HG03103 (cell line): ENCODE data around the gene AMBRA1.
"Not testable (repeated sequence)": the region's sequence is repeated elsewhere in the genome, so short reads cannot be mapped to it uniquely, and the experiment has no call there.

Source experiments
- ATAC-seq: cut with Tn5 transposase; IDR thresholded peaks from one replicate; pipeline ENCODE4 v1.9.1; 2021; ENCODE audit warnings: low read depth; ENCODE audit not compliant: unreplicated experiment

Gene AMBRA1

DNA sequence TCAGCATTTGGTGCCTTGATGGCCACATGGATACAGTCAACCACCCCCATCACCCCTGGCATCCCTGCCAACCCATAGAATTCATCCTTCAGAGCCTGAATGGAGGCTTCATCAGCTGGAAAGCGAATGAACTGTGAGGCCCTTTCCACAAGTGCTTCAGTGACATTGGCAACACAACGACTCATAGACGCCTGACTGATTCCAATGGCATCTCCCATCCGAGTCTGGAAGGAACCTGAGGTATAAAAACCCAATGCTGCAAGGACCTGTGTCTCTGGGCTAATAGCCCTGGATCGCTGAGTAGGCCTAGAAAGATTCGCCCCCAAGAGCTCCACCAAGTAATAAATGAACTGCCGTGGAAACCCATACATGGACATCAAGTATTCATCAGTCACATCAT lies 21.9 kb upstream of the AMBRA1 start:
- ATAC-seq: no peak

DNA sequence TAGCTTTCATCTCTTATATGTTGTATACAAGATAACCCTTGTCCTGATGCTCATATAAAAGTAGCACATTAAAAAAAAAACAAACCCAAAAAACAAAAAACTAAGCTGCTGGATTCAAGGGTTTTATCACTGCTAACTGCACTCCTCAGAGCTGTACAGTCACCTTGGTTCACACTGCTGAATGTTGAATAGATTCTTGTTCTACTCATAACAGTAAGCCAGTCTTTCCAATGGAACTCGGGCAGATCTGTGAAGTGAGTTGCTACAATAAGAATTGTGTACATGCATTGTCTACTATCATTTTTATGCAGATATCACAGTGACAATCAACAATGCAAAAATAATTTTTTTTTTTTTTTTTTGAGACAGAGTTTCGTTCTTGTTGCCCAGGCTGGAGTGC lies 18.5 kb upstream of the AMBRA1 start:
- ATAC-seq: no peak

DNA sequence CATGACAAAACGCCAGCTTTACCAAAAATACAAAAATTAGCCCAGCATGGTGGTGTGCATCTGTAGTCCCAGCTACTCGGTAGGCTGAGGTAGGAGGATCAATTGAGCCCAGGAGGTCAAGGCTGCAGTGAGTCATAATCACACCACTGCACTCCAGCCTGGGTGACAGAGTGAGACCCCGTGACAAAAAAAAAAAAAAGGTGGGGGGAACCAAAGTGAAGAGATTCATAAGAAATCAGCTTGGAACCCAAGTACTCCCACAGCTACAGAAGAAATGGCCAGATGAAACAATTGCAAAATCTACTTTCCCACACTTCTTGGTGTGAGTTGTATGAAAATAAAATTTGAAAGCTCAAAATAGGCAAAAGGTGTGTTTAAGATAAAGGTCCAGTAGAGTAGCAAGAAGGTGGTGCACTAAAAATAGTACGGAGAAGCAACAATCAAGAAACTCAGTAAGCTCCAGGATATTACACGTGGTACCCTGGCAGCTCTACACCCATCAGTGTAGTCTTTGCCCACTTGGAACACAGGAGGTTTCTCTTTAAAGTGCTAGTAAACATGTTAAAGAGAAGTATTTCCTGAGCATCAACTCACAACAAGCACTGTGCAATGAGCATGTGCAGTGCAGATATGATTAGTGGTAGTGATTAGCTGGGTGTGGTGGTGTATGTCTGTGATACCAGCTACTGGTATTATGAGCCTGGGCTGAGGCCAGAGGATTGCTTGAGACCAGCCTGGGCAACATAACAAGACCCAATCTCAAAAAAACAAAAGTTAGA lies 17.9 kb upstream of the AMBRA1 start:
- ATAC-seq: no peak

DNA sequence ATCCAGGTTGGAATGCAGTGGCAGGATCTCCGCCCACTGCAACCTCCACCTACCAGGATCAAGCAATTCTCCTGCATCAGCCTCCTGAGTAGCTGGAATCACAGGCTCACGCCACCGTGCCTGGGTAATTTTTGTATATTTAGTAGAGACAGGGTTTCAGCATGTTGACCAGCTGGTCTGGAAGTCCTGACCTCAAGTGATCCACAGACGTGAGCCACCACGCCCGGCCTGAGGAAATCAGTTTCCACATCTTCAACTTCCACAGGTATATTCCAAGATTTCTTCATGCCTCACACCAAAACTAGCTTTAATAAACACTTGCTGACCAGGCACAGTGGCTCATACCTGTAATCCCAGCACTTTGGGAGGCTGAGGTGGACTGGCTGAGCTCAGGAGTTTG lies 15.6 kb upstream of the AMBRA1 start:
- no peak for ATAC-seq

DNA sequence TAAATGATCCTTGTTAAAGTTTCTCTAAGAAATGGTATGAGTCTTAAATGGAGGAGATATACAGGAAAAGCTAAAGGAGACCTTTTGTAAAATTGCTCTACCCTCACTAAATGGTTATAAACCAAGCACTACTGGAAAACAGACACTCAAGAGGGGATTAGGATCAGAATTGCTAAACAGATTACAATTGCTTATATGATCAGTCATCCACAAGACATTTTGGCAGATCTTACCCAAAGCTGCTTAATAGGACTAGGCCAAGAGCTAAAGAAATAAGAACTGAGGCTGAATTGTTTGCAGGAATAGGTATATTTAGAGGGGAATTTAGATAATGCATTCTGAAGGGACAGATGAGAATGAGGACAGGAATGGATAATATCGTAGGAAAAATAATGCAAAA lies 13.7 kb upstream of the AMBRA1 start:
- ATAC-seq: no peak

DNA sequence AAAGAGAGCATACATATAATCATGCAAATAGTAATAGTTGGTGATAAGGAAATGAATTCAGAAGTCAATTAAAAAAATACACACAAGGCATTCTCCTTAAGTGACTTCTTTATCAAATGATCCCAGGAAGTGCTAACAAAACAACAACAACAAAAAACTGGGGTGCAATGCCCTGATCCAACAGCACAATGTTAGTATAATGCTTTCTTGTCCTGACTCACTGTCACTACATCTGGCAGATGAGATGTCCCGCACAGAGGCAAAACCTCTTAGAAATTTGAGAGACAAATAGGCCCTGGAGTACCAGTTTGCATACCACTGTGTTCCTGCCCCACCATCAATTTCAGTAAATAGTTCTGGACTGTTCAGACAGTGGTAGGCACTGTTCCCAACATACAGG lies 11.0 kb upstream of the AMBRA1 start:
- no peak for ATAC-seq

DNA sequence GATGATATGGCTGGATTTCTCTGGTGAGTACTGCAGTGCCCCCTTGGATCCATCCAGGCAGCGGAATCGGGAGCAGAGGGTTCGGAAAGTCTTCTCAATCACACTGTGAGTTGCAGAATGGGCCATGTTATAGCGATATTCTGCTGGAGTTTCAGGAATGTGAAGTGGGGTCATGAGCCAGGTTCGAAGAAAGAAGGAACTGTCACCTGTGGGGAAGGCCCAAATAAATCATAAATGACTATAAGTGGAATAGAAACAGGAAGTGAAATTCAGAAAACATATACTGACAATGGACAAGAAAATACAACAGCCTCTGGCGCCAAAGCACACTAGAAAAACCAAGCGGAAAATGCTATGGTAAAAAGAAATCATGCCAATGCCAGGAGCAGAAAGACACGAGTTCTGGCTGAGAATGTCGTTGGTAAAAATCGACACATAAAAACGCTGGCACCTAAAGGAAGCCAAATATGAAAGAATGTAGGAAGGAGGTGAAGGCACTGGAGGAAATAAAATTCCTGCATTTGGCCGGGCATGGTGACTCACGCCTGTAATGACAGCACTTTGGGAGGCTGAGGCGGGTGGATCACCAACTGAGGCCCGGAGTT lies 10.0 kb upstream of the AMBRA1 start:
- no peak for ATAC-seq

DNA sequence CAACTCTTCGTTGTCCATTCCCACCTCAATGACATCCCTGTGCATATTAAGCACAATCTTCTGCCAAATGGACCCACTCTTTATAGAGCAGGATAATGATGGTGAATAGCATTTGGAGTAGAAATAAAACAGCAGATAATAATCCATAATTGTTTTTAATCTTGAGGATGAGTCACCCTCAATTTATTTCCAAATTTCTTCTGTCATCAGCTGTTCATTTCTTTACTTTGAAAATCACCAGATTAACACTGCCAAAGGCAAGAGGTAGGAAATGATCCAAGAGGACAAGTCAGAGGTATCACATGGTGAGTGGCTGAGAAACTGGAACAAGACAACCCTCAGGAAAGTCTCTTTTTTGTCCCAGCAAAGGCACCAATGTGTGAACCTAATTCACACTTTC lies 7.3 kb upstream of the AMBRA1 start:
- no peak for ATAC-seq

DNA sequence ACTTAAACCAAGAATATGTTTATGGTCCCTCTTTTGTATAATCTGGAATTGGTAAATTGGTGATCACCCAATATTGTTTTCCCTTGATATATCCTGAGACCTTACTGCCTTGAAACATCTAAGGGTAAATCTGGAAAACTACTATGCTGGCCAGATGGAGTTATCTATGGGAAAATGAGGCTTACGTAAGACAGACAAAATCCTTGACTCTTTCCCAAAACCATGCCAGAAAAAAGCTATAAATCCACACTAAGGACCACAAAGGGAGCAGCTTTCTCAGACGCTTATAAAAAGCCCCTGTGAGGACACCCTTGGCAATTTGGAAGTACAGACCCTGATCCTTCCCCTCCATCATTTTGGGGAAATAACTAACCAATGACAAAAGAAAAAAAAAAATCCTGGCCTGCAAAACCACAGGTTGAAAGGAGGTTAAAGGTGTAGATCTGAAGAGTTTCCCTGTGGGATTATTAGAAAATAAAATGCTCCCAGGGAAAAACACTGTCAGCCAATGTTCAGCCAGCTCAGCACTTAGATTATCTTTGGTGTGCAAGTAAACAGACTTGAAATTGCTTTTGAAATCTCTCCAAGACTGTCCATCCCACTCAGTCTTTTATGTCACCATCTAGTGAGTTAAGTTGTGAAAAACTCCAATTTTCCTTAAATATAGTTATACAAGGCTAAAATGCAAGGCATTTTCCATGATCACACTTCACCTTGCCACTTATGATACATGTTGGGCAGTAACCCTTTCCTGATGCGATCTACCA lies 6.6 kb upstream of the AMBRA1 start:
- ATAC-seq: no peak

DNA sequence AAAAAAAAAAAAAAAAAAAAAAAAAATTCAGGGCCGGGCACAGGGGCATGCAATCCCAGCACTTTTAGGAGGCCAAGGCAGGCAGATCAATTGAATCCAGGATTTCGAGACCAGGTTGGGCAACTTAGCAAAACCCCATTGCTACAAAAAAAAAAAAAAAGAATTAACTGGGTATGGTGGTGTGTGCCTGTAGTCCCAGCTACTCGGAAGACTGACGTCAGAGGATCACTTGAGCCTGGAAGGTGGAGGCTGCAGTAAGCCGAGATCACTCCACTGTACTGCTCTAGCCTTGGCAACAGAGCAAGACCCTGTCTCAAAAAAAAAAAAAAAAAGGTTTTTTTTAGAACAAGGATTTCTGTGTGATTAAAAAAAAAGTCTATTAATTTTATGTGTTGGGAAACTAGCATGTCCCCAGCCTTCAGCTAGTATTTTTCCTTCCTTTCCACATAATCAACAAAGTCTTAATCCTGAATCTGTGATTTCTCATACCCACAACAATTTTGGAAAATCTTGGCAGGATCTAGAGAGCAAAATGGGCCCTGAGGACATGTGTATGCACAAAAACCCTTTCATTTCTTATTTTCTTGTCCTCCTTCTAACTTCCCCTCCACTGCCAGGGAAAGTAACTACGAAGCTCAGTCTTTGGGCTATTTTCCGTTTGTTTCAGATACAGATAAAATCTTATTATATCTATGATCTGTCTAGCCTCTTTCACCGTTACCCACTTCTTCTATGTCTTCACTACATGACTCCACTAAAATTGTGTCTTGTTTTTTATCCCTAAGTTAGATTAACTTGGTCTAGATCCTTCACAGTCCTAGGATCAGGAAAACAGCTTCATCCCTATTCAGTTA lies 5.7 kb upstream of the AMBRA1 start:
- no peak for ATAC-seq

DNA sequence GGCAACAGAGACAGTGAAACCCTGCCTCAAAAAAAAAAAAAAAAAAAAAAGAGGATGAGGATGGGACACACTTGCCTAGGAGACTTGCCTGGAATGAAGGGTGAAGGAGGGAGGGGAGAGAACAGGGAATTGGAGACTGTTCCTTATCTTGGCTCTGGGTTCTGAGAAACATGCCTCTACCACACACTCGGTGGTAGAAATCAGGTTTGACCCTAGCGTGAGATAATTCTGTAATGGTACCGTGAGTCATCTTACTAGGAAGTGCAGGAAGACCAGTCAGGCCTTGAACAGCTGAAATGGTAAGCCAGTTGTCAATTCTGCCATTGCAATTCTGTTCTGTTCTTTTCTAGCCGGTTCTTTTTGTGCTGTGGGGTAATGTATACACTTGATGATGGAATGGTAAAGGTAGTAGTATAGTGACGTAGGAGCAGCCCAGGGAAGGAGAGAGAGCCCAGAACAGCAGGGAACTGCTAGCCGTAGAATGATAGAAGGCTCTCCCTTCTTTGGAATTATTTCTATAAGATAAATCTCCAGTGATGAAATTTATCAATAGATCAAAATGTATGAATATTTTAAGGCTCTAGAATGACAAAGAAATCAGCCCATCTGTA lies 3.9 kb upstream of the AMBRA1 start:
- no peak for ATAC-seq

DNA sequence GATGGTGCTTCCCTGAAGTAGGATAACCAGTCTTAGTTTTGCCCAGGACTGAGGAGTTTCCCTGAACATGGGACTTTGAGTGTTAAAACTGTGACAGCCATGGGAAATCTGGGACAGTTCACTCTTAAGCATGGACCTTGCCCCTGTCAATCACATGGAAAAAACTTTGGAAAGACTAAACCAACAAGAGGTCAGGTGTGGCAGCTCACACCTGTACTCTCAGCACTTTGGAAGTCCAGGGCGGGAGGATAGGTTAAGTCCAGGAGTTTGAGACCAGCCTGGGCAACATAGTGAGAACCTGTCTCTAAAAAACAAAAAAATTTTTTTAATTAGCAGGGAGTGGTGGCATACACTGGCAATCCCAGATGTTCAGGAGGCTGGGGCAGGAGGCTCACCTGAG lies 3.3 kb upstream of the AMBRA1 start:
- no peak for ATAC-seq

DNA sequence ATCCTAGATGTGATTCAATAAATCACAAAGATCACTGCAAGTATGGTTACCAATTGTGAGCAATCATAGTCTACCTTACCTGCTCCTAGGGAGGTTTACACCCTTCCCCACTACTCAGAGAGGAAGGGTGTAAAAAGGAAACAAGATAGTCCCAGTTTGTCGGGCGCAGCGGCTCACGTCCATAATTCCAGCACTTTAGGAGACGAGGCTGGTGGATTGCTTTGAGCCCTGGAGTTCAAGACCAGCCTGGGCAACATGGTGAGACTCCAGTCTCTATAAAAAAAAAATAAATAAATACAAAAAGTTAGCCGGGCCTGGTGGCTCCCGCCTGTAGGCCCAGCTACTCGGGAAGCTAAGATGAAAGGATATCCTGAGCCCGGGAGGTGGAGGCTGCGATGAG lies 962 bp upstream of the AMBRA1 start:
- ATAC-seq: no peak

DNA sequence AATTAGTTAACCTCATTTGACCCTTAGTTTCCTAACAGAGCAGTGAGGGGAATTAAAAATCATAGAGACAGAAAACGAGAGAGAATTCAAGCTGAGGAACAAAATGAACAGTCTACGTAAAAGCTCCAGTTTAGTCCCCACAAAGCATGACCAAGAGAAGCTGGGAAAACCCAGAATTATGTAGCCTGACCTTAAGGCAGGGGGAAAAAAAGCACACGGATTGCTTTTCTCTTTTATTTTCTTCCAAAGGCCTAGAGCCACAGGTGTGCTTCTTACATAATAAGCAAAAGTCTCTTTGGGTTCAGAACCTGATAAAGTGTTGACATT lies 514 bp upstream of the AMBRA1 start:
- ATAC-seq: no peak

DNA sequence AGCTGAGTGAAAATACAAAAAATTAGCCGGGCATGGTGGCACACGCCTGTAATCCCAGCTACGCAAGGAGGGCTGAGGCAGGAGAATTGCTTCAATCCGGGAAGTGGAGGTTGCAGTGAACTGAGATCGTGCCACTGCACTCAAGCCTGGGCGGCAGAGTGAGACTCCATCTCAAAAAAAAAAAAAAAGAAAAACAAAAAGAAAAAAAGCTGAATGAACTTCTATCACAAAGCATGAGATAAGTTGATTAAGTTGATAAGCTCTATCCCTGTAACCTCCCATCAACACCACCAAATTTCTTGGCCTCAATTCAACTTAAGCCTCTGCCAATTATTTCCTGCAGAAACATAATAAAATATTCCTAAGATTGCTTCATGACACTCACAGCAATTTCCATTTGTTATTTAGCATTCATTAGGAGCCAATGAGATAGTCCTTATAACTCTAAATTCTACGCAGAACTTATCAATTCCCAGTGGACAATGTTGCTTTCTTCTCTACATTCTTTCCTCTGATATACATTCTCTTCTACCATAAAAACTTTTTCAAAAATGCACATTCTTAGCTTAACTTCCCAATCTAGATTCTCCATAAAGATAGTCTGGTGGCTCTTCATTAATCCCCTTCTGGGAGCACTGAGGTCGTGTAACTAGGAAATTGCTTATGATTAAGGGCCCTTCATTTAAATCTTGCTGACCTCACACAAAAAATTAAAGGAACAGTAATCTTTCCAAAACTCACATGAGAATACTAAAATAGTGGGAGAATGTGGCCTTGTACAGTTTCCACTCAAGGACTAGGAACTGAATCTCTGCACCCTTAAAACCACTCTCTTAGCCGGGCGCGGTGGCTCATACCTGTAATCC lies 2.9 kb downstream of the AMBRA1 start:
- ATAC-seq: no peak

DNA sequence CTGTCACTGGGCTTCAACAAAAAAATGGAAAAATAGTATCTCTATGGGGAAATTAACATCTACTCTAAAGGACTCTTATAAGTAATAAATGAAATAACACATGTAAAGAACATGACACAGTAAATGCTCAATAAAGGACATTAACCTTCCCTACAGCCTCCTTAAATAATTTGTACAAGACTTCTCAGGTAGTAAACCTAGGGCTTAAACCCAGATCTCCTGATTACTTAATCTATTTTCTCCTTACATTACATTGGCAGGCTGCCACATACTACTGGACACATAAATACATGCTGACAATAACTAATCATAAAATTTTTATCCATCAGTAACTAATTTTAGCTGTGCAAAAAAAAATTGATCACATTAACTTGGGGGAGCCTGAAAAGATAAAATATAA lies 4.9 kb downstream of the AMBRA1 start:
- no peak for ATAC-seq

DNA sequence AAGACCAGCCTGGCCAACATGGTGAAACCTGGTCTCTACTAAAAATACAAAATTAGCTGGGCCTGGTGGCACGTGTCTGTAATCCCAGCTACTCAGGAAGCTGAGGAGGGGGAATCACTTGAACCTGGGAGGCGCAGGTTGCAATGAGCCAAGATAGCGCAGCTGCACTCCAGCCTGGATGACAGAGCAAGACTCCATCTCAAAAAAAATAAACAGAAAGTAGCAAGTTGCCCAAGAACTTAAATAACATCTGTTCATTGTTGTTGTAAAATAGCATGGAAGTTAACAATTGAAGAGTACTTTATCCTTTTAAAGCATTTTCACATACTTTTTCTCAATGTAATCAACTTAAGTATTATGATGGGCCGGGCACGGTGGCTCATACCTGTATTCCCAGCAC lies 5.7 kb downstream of the AMBRA1 start:
- ATAC-seq: no peak

DNA sequence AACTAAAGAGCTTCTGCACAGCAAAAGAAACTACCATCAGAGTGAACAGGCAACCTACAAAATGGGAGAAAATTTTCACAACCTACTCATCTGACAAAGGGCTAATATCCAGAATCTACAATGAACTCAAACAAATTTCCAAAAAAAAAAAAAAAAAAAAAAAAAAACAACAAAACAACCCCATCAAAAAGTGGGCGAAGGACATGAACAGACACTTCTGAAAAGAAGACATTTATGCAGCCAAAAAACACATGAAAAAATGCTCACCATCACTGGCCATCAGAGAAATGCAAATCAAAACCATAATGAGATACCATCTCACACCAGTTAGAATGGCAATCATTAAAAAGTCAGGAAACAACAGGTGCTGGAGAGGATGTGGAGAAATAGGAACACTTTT lies 10.3 kb downstream of the AMBRA1 start:
- not testable (repeated sequence) for ATAC-seq

DNA sequence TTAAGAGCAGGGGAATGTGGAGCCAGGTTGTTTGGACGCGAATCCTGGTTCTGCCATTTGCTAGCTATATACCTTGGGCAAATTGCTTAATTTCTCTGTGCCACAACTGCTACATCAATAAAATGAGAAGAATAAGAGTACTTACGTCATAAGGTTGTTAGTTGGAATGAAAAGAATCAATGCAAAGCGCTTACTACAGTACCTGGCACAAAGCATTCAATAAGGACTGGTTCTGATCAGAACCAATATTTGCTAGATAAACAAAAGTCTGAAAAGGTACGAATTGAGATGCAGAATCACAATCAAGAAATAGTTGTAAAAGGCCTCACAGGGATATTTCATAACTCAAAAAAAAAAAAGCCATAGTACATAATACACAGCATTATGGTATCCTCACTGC lies 11.2 kb downstream of the AMBRA1 start:
- ATAC-seq: no peak

DNA sequence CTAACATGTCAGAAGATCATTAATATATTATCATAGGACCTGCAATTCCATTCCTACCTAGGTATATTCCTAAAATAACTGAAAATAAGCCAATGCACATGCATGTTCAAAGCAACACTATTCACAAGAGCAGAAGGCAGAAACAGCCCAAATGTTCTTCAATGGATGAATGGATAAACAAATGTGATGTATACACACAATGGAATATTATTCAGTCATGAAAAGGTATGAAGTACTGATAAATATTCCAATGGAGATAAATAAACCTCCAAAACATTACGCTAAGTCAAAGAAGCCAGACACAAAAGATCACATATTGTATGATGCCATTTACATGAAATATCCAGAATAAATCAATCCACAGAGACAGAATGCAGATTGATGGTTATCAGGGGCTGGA lies 16.8 kb downstream of the AMBRA1 start:
- no peak for ATAC-seq
